Measurements from ENCODE around the gene GTPBP4.

GRCh38 chr10:1057106-1057657 is 68.9 kb downstream of the GTPBP4 start:
- TF ChIP-seq CTCF (conservative IDR thresholded peaks at IDR 0.05; ENCODE audit: low read depth, low read length) (no peak), EZH2 (IDR thresholded peaks at IDR 0.05; ENCODE audit: low read length, unreplicated experiment) (no peak), EZH2phosphoT487 (IDR thresholded peaks at IDR 0.05; ENCODE audit: borderline replicate concordance, low read length) (no peak)
